Stimulated activated CD8-positive, alpha-beta memory T cell treated with anti-CD3 and anti-CD28 coated beads, Interleukin-7, amount 100 ng/mL, for 4 hours (primary cell): ENCODE measurements around the gene CCNH.

Experiments used
- DNase-seq, 2 donors: peaks; one replicate each; pipeline ENCODE4 v3.0.0-alpha.2; 2020; ENCODE audit warnings: low read depth in 2 of 2

The CCNH gene

GRCh38 chr5:87403899-87404298, 8.8 kb downstream of the CCNH start:
- DNase-seq = no peak

DNA sequence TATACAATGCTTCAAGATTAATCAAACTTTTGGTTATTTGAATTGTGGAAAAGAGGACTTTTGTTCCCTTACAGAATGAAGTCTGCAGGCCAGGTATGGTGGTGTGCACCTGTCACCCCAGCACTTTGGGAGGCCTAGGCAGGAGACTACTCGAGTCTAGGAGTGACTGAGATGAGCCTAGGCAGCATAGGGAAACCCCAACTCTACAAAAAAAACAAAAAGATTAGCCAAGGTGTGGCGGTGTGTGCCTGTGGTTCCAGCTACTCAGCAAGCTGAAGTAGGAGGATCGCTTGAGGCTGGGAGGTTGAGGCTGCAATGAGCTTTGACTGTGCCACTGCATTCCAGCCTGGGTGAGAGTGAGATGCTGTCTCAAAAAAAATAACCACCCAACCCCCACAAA, 9.3 kb downstream of the CCNH start:
- no peak for DNase-seq

GRCh38 chr5:87401626-87402025, 11.1 kb downstream of the CCNH start:
- no peak for DNase-seq

DNA sequence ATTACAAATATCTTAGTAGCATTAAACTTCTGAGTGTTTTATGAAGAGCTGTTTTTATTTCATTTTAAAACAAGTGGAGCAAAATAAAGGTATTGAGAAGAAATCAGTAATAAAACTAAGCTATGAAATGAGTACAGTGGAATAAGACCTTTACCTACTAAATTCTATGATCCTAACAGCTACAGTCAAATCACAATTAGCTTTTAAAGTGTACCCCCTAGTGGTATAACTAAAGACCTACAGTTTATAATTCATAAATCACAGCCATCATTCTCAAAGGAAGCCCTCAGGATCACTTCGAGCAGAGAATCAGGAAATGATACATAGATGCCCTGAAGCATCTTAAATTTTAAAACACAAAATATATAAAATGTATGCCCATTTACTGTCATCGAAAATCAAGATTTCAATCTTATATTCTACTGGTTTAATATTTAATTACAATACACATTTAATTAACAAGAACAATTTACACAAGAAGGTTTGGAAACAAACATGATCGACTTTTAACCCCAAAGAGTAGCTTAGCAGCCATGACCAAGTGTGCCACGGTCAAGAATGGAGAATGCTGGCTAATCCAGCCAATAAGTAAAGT, 12.3 kb downstream of the CCNH start:
- DNase-seq = no peak

DNA sequence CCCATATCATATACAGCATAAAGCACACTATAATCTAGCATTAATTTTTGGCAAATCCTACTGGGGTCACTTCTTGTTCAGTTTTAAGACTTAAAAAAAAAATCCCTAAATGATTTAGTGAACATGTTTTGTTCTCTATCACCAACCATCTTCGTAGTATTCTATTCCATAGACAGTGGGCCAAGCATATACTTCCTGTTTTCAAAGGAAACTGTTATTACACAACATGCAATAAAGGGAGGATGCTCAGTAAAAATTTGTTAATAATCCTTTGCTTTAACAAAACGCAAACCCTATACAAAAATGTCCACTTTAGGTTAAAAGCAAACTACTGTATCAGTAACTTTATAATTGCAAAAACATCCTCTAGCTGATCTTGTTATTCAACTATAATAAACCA, 13.0 kb downstream of the CCNH start:
- no peak for DNase-seq

DNA sequence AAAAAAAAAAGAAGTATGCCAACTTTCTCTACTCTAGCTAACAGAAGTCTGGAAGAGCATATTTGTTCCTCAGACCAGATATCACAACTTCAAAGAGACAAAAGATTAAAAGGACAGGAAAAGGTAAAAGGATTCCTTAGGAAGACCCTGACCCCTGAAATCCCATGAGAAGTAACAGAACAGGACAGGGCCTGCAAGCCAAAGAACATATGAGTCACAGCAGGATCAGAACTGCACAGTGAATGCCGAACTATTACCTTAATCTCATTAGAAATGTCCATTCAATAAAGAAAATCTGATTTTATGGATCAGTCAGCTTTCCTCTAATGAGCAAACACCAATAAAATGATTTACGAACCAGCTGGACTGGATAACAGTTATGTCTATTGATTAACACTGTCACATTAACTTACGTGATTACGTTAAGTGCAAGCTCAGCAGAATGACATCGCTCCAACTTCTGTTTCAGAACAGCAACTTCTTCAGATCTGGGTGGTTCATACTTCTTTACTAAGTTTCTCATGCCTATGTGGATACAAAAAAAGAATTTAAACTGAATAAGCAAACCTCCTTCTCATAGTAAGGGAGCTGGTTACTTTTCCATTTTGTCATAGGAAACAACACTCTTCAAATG, 13.6 kb downstream of the CCNH start:
- no peak for DNase-seq

- no peak for DNase-seq
Observed at GRCh38 chr5:87394411-87395165, 18.1 kb downstream of the CCNH start.

GRCh38 chr5:87393331-87393730, 19.4 kb downstream of the CCNH start:
- DNase-seq = no peak

DNA sequence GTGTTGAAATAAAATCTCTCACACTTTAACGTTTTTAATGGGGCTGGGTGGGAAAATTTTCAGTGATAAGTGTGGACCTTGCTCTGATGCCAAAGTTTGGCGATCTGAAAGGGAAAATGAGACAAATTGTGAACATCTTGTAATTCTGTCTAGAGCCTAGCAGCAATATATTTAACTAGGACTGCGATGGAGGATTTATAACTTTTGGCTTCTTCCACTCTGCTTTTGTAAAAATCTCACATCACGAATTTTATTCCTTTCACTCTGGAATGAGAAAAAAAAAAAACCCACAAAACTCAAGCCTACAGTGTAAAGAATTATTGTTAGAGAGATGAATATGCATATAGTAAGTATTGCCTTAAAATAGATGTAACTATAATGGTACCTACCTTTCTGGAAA, 19.9 kb downstream of the CCNH start:
- DNase-seq = no peak

- no peak for DNase-seq
Observed at GRCh38 chr5:87392170-87392569, 20.6 kb downstream of the CCNH start.

- DNase-seq = no peak
Observed at GRCh38 chr5:87390576-87391199, 22.0 kb downstream of the CCNH start.

GRCh38 chr5:87390075-87390474, 22.7 kb downstream of the CCNH start:
- DNase-seq = no peak

DNA sequence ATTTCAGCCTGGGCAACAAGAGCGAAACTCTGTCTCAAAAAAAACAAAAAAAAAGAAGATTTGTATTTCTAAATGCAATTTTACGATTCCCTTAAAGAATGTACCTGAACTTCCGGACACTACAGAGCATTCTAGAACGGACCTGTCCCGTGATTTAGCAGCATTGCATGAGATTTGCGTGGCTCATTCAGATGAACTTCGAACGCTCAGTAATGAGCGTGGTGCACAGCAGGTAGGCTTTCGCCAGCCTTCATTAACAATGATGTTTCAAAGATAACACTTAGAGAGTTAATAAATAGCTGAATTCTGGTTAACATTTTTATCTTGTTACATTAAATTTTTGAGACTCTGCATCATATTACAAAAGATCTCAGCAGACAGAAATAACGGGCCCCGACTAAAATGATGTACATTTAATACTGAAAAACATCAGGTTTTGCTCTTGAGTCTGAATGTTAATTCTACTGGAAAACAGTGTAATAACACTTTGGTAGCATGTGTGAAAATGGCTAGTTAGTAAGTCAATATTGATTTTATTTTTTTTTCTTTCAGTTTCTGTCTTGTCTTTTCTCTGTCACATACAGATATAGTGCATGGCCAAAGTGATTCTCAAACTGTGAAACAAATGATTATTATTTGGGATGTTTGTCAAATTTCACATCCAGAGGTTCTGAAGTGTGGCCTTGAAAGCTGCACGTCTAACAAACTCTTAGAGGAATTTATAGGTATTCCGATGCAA, 23.3 kb downstream of the CCNH start:
- DNase-seq = no peak

GRCh38 chr5:87388129-87388528, 24.6 kb downstream of the CCNH start:
- DNase-seq = no peak

DNA sequence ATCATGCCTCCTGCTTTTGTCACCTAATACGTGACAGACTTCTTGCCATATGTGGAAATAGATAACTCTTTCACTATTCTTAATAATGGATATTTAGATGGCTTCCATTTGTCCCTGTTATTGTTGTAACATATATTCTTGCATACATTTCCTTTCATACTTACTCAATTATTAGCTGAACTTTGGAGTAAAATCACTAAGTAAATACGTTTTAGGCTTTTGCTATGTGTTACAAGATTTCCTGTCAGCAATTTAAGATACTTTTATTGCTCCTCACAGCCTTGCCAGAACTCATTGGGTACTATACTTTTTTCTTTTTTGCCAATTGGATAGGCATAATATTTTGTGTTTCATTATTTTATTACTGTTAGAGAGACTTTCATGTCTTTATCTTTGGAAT, 26.9 kb downstream of the CCNH start:
- no peak for DNase-seq

GRCh38 chr5:87383216-87383615, 29.5 kb downstream of the CCNH start:
- DNase-seq = no peak

GRCh38 chr5:87382224-87382623, 30.5 kb downstream of the CCNH start:
- no peak for DNase-seq

DNA sequence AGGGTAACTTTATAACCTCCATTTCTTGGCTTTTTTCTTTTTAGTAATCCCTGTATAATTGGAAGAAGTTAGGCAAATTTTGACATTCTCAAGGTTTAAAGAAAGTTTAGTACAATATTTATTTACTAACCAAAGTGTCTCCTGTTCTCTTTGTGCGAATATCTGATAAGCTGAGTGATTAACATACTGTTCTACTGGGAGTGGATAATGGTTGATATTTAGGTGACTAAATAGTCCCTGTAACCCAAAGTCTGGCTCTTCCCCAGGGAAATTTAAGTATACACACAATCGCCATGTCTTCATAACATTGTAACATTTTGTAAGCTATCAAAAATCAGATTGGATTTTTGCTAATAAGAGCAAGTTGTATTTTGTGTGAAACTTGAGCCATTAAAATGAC, 40.0 kb downstream of the CCNH start:
- DNase-seq = no peak

DNA sequence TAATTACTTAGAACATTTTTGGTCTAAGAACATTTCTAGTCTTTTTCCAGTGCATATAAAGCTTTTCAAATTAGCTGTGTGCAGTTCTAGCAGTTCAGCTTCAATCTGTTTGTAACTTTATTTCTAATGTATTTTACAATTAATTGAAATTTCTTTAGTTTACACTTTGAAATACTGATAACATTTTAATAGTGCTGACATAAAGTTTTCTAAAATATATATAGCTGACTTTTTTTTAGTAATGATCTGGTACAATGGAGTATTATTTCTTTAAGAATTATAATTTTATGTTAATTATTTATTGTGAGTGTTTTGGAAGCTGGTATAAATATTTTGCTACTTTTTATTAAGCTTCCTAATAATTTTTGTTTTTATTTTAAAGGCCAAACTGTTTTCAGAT, 43.3 kb downstream of the CCNH start:
- DNase-seq = no peak

DNA sequence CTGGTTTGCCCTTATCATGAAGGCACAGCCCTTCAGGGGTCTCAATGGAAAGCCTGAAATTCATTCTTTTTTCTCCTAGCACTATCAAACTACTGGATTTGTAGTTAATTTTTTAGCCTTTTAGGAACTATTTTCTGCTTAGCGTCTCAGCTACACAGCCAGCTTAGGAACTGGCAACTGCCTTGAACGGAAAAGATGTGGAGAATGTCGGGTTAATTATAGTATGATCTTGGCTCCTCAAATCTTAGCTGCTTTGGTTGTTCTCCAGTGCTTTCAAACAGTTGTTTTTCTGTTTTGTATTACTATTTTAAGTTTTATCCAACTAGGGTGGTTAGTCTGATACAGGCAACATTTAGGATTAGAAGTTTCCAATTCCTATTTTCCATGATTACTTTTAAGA, 44.1 kb downstream of the CCNH start:
- no peak for DNase-seq

DNA sequence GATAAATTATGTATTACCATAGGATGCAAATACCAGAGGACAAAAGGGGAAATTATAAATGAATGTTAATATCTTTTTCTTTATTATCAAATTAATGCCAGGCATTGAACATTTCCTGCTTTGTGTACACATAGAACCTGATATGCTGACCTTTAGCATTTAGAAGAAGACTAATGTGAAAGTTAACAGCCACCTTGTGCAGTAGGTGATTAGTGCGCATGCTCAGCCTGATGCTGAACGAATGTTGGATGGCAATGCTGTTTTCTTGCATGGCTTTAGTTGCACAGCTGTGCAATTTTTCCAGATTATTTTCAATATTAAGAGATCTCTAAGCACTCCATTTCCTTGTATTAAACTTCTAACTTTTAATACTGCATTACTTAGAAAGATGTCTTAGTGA, 45.5 kb downstream of the CCNH start:
- no peak for DNase-seq

DNA sequence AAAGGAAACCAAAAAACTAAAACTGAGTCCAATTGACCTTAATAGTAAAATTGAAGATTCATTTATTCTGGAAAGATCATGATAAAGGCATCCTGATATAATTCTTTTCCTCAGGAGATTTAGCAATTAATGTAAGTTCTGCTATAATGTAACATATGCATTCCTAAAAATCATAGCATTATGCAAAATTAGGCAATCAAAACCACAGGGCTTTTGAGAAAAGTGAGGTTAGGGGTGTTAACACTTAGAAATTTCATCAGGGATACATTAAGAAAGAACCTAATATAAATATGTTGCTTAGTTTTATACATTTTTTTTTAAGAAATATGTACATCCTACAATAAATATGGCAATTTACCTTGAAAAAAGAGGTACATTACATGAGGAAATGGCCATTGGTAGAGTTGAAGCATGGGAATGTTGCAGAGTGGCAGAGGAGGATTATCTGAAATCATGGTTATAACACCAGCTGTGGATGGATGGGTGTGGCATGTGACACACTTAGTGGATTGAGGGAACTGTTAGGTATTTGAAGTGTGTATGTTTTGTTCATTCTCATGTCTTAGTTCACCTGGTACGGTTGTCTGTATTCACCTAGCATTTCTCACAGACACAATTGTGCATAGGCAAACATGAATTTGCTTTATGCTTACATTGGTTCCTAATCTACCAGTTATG, 51.1 kb downstream of the CCNH start:
- DNase-seq = no peak
